LNCAP (cell line): Measurements from ENCODE around the gene LRRC26.

Experiments
- CTCF ChIP-seq: fragments of 450-650 bp; IDR thresholded peaks from 2 replicates; pipeline ENCODE4 v1.5.1; 2017; ENCODE audit warnings: mild to moderate bottlenecking

Gene LRRC26

GRCh38 chr9:137162505-137163364, 7.1 kb downstream of the LRRC26 start:
- TF ChIP-seq CTCF = no peak

GRCh38 chr9:137161558-137162486, 8.0 kb downstream of the LRRC26 start:
- no peak for TF ChIP-seq CTCF

- no peak for TF ChIP-seq CTCF
These were observed 8.9 kb downstream of the LRRC26 start for GRCh38 chr9:137160716-137161557.

- no peak for TF ChIP-seq CTCF
These were observed 9.8 kb downstream of the LRRC26 start for GRCh38 chr9:137160054-137160425.

GRCh38 chr9:137159105-137160053, 10.5 kb downstream of the LRRC26 start:
- no peak for TF ChIP-seq CTCF

- no peak for TF ChIP-seq CTCF
These were observed 11.2 kb downstream of the LRRC26 start for GRCh38 chr9:137158625-137159024.
